Panc1 (cell line): ENCODE results near the gene TMEM156. TPM values are rescaled to one million over a fixed set of nuclear protein-coding genes. Genes with fewer than 3 reads are reported as not detected.

ENCODE experiments used
- ATAC-seq: fragments of 200-7000 bp; cut with Tn5 transposase; 2 replicates; pipeline ENCODE4 v1.9.1; 2020; ENCODE audit warnings: mild to moderate bottlenecking, moderate library complexity
- BruUV-seq: library from RNA; stranded (reverse); fragments of 400-500 nt; replicated peaks from 2 replicates; lab custom pipeline; 2021; lab: Mats Ljungman, UMichigan
- CTCF ChIA-PET: fragments of 300-600 bp; sonication (Branson Sonifier 250); formaldehyde crosslinking; loops from one replicate; lab custom pipeline; 2022; ENCODE audit warnings: antibody characterized with exemption; lab: Charles Lee
- POLR2A ChIA-PET: fragments of 300-600 bp; sonication (Branson Sonifier 250); formaldehyde crosslinking; loops from one replicate; lab custom pipeline; 2022; ENCODE audit warnings: antibody characterized with exemption; lab: Charles Lee
- DNase-seq: peaks from one replicate; pipeline ENCODE4 v3.0.0-alpha.2; 2010; ENCODE audit warnings: low read depth, low spot score
- H3K27ac ChIP-seq: 2 replicates; pipeline ENCODE4 v1.5.1; 2011; ENCODE audit warnings: mild to moderate bottlenecking, low read length, inconsistent platforms
- H3K27me3 ChIP-seq: fragments of 200-500 bp; sonication (Bioruptor generic); 2 replicates; pipeline ENCODE4 v1.6.0; 2014; ENCODE audit warnings: low read length, inconsistent platforms; ENCODE audit not compliant: control insufficient read depth, insufficient read depth
- H3K36me3 ChIP-seq: fragments of 200-500 bp; sonication (Bioruptor generic); 2 replicates; pipeline ENCODE4 v1.5.1; 2014; ENCODE audit warnings: inconsistent platforms, mild to moderate bottlenecking, low read length, moderate library complexity; ENCODE audit not compliant: control insufficient read depth, insufficient read depth
- H3K4me1 ChIP-seq: 2 replicates; pipeline ENCODE4 v1.5.1; 2011; ENCODE audit warnings: inconsistent platforms, mild to moderate bottlenecking, low read length, moderate library complexity; ENCODE audit not compliant: control insufficient read depth, insufficient read depth
- H3K4me3 ChIP-seq, 2 experiments: 2 replicates each; pipeline ENCODE4 v1.5.1; 2011 to 2012; ENCODE audit warnings: low read depth in 2 of 2, low read length in 2 of 2, mild to moderate bottlenecking in 2 of 2, inconsistent platforms in 1 of 2, moderate library complexity in 1 of 2
- H3K9me3 ChIP-seq: fragments of 200-500 bp; sonication (Bioruptor generic); 2 replicates; pipeline ENCODE4 v1.5.1; 2014; ENCODE audit warnings: low read depth, mild to moderate bottlenecking, inconsistent platforms, low read length, moderate library complexity; ENCODE audit not compliant: control insufficient read depth, insufficient read depth
- POLR2AphosphoS5 ChIP-seq: IDR thresholded peaks from 2 replicates; pipeline ENCODE4 v1.6.1; 2012; ENCODE audit warnings: mild to moderate bottlenecking, low read depth, low read length, moderate library complexity
- SIN3A ChIP-seq: IDR thresholded peaks from 2 replicates; pipeline ENCODE4 v1.6.1; 2012; ENCODE audit warnings: low read depth, mild to moderate bottlenecking, low read length, moderate library complexity, borderline replicate concordance; ENCODE audit not compliant: insufficient read depth
- TCF7L2 ChIP-seq: IDR thresholded peaks from 2 replicates; pipeline ENCODE4 v1.6.1; 2011; ENCODE audit warnings: mild to moderate bottlenecking, low read depth, low read length, inconsistent platforms
- in situ Hi-C: cut with HindIII; loops from 2 replicates; pipeline ENCODE4 v1.10.0; 2016; ENCODE audit warnings: low sequenced_read_pairs, low pct_unique_long_range_greater_than_20kb
- intact Hi-C: fragments of 100-400 bp; cut with micrococcal nuclease; formaldehyde crosslinking; loops from one replicate; pipeline ENCODE4 v1.10.0; 2022; ENCODE audit not compliant: unreplicated experiment
- total RNA-seq: library from RNA; stranded (reverse); gene quantifications from one replicate; pipeline ENCODE4 v1.2.1, GENCODE V29; 2021; ENCODE audit not compliant: unreplicated experiment
- TF ChIP-seq, protein P1 (sequence below), 2 experiments: IDR thresholded peaks; 2 replicates each; pipeline ENCODE4 v1.6.1; 2011 to 2012; ENCODE audit warnings: low read depth in 2 of 2, control low read depth in 1 of 2, low read length in 1 of 2, mild to moderate bottlenecking in 1 of 2, moderate library complexity in 1 of 2; ENCODE audit not compliant: insufficient read depth in 1 of 2
- TF ChIP-seq, protein P2 (sequence below): fragments of 450-650 bp; IDR thresholded peaks from 2 replicates; pipeline ENCODE4 v1.5.1; 2017; ENCODE audit warnings: mild to moderate bottlenecking

The TMEM156 gene
- total RNA-seq, 1 experiment from 2014 or later = 5.8 TPM

DNA sequence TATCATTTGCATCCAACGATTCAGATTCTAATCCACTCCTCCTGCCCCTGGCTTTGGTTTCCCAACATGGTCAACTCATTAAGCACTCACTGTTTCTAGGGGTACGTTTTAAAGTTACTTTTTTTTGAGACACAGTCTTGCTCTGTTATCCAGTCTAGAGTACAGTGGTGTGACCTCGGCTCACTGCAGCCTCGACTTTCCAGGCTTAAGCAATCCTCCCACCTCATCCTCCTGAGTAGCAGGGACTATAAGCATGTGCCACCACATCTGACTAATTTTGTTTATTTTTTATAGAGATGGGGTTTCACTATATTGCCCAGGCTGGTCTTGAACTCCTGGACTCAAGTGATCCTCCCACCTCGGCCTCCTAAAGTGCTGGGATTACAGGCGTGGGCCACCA lies 48.9 kb downstream of the TMEM156 start:
- Histone ChIP-seq H3K27me3 (no peaks in the 10 kb centered on the region), H3K27ac (no peak overlapping the region), H3K4me3 (no peak overlapping the region), H3K4me1 (no peaks in the 10 kb centered on the region), H3K9me3 (no peaks in the 10 kb centered on the region), H3K36me3 (no peaks in the 10 kb centered on the region)
- ChIA-PET CTCF (no interaction called here), POLR2A (no interaction called here)
- DNase-seq = no peak
- TF ChIP-seq, protein P1, sequence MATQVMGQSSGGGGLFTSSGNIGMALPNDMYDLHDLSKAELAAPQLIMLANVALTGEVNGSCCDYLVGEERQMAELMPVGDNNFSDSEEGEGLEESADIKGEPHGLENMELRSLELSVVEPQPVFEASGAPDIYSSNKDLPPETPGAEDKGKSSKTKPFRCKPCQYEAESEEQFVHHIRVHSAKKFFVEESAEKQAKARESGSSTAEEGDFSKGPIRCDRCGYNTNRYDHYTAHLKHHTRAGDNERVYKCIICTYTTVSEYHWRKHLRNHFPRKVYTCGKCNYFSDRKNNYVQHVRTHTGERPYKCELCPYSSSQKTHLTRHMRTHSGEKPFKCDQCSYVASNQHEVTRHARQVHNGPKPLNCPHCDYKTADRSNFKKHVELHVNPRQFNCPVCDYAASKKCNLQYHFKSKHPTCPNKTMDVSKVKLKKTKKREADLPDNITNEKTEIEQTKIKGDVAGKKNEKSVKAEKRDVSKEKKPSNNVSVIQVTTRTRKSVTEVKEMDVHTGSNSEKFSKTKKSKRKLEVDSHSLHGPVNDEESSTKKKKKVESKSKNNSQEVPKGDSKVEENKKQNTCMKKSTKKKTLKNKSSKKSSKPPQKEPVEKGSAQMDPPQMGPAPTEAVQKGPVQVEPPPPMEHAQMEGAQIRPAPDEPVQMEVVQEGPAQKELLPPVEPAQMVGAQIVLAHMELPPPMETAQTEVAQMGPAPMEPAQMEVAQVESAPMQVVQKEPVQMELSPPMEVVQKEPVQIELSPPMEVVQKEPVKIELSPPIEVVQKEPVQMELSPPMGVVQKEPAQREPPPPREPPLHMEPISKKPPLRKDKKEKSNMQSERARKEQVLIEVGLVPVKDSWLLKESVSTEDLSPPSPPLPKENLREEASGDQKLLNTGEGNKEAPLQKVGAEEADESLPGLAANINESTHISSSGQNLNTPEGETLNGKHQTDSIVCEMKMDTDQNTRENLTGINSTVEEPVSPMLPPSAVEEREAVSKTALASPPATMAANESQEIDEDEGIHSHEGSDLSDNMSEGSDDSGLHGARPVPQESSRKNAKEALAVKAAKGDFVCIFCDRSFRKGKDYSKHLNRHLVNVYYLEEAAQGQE (IDR thresholded peaks at IDR 0.05; ENCODE audit: insufficient read depth in 1 of 2, low read depth in 2 of 2, low read length in 1 of 2) = no peak
- TF ChIP-seq, protein P2, sequence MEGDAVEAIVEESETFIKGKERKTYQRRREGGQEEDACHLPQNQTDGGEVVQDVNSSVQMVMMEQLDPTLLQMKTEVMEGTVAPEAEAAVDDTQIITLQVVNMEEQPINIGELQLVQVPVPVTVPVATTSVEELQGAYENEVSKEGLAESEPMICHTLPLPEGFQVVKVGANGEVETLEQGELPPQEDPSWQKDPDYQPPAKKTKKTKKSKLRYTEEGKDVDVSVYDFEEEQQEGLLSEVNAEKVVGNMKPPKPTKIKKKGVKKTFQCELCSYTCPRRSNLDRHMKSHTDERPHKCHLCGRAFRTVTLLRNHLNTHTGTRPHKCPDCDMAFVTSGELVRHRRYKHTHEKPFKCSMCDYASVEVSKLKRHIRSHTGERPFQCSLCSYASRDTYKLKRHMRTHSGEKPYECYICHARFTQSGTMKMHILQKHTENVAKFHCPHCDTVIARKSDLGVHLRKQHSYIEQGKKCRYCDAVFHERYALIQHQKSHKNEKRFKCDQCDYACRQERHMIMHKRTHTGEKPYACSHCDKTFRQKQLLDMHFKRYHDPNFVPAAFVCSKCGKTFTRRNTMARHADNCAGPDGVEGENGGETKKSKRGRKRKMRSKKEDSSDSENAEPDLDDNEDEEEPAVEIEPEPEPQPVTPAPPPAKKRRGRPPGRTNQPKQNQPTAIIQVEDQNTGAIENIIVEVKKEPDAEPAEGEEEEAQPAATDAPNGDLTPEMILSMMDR = no peak
- TF ChIP-seq TCF7L2 = no peak
- TF ChIP-seq POLR2AphosphoS5 = no peak
- TF ChIP-seq SIN3A = no peak
- in situ Hi-C loops = no loop called here
- no peak for ATAC-seq
- no TSS peak for BruUV-seq
- intact Hi-C loops = no loop called here

DNA sequence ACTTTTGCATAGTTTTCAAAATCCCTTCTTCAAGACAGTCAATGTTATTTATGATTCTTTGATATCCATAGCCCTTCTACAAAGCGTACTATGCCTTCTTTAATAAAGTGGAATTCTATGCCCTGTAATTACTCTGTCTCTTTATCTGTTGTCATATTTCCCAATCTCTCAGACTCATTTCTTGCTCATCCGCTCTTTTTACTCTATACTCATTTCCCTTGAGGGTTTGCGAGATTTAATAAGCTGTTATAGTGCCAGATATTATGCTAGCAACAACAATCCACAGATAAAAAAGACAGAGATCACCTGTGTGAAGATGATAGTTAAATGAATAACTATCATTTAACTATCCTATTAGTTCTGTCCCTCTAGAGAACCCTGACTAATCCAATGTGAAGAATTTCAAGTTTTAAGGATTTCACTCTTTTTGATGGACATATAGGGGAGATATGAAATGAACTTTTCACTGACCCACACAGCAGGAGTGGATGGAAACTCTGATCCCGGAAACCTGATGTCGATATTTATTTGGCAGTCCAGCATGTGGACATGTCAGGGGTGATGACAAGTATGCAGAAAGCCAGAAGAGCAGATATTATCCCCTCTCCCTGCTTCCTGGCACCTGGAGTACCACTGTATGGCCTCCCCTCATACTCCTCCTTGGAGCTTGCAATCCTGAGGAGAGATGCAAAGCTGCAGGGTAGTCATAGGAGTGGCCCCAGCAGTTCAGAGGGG lies 49.7 kb downstream of the TMEM156 start:
- CTCF ChIA-PET = no interaction called here
- H3K27ac ChIP-seq = no peak overlapping the region
- H3K4me3 ChIP-seq = no peak overlapping the region
- no peaks in the 10 kb centered on the region for H3K36me3 ChIP-seq
- H3K4me1 ChIP-seq = no peaks in the 10 kb centered on the region
- DNase-seq (no peak), ATAC-seq (no peak)
- POLR2A ChIA-PET = no interaction called here
- no peaks in the 10 kb centered on the region for H3K27me3 ChIP-seq
- H3K9me3 ChIP-seq = no peaks in the 10 kb centered on the region
- BruUV-seq = no TSS peak
- TF ChIP-seq, protein P2 = no peak
- no peak for TF ChIP-seq POLR2AphosphoS5
- no peak for TF ChIP-seq TCF7L2
- TF ChIP-seq, protein P1 (IDR thresholded peaks at IDR 0.05; ENCODE audit: insufficient read depth in 1 of 2, low read depth in 2 of 2, low read length in 1 of 2) = no peak
- TF ChIP-seq SIN3A = no peak
- in situ Hi-C loops (no loop called here), intact Hi-C loops (no loop called here)
